Activated CD4-positive, alpha-beta T cell treated with anti-CD3 and anti-CD28 coated beads for 24 hours (primary cell): ENCODE measurements around the gene TPX2.
A peak's percentile ranks its signal among the peaks of the same experiment; 100 is the strongest.
"Not testable (repeated sequence)": the region's sequence is repeated elsewhere in the genome, so short reads cannot be mapped to it uniquely, and the experiment has no call there.

Experiments
- DNase-seq, 2 donors: peaks; one replicate each; pipeline ENCODE4 v3.0.0-alpha.2; 2020; ENCODE audit warnings: low read depth in 2 of 2

TPX2 gene

GRCh38 chr20:31811796-31812728 lies 73.0 kb downstream of the TPX2 start:
- DNase-seq, result no peak

- no peak for DNase-seq
These were observed 74.5 kb downstream of the TPX2 start for GRCh38 chr20:31813611-31814010.

- DNase-seq, result not testable (repeated sequence)
These were observed 75.1 kb downstream of the TPX2 start for GRCh38 chr20:31814142-31814541.

- no peak for DNase-seq
These were observed 76.5 kb downstream of the TPX2 start for GRCh38 chr20:31815408-31816188.

GRCh38 chr20:31816221-31816620 lies 77.1 kb downstream of the TPX2 start:
- no peak for DNase-seq

- no peak for DNase-seq
These were observed 78.4 kb downstream of the TPX2 start for GRCh38 chr20:31817461-31817860.

- no peak for DNase-seq
These were observed 79.4 kb downstream of the TPX2 start for GRCh38 chr20:31818376-31818908.

GRCh38 chr20:31819083-31819784 lies 80.1 kb downstream of the TPX2 start, which contains the start of gene MYLK2:
MYLK2 (plus strand) TSS chr20:31819356; CDS start chr20:31819581, 225 bp downstream.
- DNase-seq, result no peak

GRCh38 chr20:31820228-31820627 lies 81.1 kb downstream of the TPX2 start:
- no peak for DNase-seq

- DNase-seq, result no peak
These were observed 82.3 kb downstream of the TPX2 start for GRCh38 chr20:31821427-31821826.

GRCh38 chr20:31822421-31823330 lies 83.6 kb downstream of the TPX2 start:
- DNase-seq, result peak; percentile 64 to 68

GRCh38 chr20:31823360-31824124 lies 84.5 kb downstream of the TPX2 start:
- no peak for DNase-seq

- DNase-seq, result no peak
These were observed 85.0 kb downstream of the TPX2 start for GRCh38 chr20:31824125-31824485.

- no peak for DNase-seq
These were observed 85.6 kb downstream of the TPX2 start for GRCh38 chr20:31824554-31825313.

GRCh38 chr20:31826074-31826473 lies 87.0 kb downstream of the TPX2 start:
- no peak for DNase-seq

GRCh38 chr20:31827059-31827458 lies 88.0 kb downstream of the TPX2 start:
- no peak for DNase-seq

GRCh38 chr20:31828016-31828415 lies 88.9 kb downstream of the TPX2 start:
- DNase-seq, result not testable (repeated sequence)

GRCh38 chr20:31829731-31830130 lies 90.6 kb downstream of the TPX2 start:
- no peak for DNase-seq

- no peak for DNase-seq
These were observed 91.4 kb downstream of the TPX2 start for GRCh38 chr20:31830406-31830981.
